Measurements from ENCODE around the gene EVC. TPM values are rescaled to one million over a fixed set of nuclear protein-coding genes. Genes with fewer than 3 reads are reported as not detected.

EVC gene
- total RNA-seq, 1 donor from 2014 or later, result 13.5 TPM

DNA sequence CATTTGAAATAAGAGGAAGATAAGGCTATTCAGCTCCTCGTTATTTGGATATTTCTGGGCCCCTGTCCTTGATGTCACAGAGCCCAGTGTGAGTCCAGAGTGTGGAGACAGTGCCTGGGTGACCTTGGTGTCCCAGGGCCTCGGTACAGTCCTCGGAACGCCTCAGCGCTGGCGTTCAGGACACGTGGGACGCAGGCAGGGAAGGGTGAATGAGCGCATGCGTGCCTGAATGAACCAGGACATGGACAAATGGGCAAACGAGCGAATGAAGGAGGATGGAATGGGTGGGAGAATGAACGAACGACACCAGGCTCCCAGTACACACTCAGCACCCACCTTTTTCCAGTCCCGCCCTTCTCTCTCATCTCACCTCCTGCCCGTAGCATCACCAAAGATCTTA lies 44.2 kb downstream of the EVC start:
- TF ChIP-seq, protein P1, sequence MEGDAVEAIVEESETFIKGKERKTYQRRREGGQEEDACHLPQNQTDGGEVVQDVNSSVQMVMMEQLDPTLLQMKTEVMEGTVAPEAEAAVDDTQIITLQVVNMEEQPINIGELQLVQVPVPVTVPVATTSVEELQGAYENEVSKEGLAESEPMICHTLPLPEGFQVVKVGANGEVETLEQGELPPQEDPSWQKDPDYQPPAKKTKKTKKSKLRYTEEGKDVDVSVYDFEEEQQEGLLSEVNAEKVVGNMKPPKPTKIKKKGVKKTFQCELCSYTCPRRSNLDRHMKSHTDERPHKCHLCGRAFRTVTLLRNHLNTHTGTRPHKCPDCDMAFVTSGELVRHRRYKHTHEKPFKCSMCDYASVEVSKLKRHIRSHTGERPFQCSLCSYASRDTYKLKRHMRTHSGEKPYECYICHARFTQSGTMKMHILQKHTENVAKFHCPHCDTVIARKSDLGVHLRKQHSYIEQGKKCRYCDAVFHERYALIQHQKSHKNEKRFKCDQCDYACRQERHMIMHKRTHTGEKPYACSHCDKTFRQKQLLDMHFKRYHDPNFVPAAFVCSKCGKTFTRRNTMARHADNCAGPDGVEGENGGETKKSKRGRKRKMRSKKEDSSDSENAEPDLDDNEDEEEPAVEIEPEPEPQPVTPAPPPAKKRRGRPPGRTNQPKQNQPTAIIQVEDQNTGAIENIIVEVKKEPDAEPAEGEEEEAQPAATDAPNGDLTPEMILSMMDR (conservative IDR thresholded peaks at IDR 0.05; ENCODE audit: low read depth, low read length), result no peak
- DNase-seq (ENCODE audit: low read depth), result no peak
- no peak overlapping the region for H3K4me3 ChIP-seq (ENCODE audit: low read depth, low read length)

DNA sequence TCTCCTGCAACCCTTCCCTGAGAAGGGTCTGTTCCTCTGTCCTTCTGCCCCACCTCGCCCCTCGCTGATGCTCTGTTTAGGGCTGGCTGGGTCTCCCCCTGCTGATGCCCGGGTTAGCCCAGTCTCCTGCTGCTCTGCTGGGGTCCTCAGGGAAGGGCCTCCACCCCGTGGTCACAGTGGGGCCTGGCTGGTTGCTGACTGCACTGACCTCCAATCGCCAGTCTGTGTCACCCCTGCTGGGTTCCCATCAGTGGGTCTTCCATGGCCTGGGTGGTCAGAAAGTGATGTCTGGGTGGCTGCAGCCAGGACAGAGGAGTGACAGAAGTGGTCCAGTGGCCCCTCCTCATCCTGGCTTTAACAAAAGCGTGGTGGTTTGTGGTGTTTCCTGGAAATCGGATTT lies 44.7 kb downstream of the EVC start:
- no peak for DNase-seq (ENCODE audit: low read depth)
- TF ChIP-seq, protein P1 (conservative IDR thresholded peaks at IDR 0.05; ENCODE audit: low read depth, low read length), result no peak
- H3K4me3 ChIP-seq (ENCODE audit: low read depth, low read length), result no peak overlapping the region

DNA sequence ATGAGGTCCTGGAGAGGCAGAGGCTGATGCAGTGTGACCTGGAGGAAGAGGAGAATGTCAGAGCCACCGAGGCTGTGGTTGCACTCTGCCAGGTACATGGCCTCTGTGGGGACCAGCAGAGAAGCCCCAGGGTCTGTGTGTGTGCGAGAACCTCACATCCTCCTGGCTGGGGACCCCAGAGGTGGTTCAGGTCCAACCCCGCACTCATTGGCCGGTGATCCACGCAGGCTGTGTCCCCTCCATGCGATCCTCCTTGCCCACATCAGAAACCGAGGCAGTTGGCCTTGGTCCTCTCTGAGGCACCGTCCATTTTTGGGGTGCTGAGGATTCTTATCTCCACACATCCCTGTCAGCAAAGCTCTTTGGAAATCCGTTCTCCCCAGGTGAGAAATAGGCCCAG lies 45.3 kb downstream of the EVC start:
- TF ChIP-seq, protein P1 (conservative IDR thresholded peaks at IDR 0.05; ENCODE audit: low read depth, low read length), result no peak
- no peak overlapping the region for H3K4me3 ChIP-seq (ENCODE audit: low read depth, low read length)
- no peak for DNase-seq (ENCODE audit: low read depth)

DNA sequence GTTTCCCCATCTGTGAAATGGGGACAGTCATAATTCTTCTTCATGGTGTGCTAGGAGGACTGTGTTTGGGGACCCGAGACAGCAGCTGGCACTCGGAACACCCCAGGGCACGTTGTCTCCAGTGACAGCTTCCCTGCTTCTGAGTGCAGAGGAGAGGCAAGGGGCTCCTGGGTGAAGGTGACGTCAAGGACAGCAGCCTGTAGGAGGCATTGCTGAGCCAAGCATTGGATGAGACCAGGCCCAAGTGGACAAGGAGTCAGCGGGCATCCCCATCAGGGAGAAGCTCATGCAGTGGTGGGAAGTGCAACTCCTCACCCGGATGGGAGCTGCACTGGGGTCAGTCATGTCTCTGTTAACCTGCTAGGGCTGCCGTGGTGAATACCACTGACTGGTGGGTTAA lies 46.1 kb downstream of the EVC start:
- DNase-seq (ENCODE audit: low read depth), result no peak
- TF ChIP-seq, protein P1 (conservative IDR thresholded peaks at IDR 0.05; ENCODE audit: low read depth, low read length), result peak; percentile 5
- no peak overlapping the region for H3K4me3 ChIP-seq (ENCODE audit: low read depth, low read length)

DNA sequence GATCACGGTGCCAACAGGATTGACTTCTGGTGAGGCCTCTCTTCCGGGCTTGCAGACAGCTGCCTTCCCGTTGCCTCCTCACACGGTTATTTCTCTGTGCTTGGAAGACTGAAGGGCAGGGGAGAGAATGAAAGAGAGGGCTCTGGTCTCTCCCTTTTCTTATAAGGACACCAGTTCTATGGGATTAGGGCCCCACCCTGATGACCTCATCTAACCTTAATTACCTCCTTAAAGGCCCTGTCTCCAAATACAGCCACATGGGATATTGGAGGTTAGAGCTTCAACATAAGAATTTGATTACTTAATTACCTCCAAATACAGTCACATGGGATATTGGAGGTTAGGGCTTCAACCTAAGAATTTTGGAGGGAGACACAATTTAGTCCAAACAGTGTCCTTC lies 46.5 kb downstream of the EVC start:
- TF ChIP-seq, protein P1 (conservative IDR thresholded peaks at IDR 0.05; ENCODE audit: low read depth, low read length), result no peak
- DNase-seq (ENCODE audit: low read depth), result no peak
- no peak overlapping the region for H3K4me3 ChIP-seq (ENCODE audit: low read depth, low read length)

DNA sequence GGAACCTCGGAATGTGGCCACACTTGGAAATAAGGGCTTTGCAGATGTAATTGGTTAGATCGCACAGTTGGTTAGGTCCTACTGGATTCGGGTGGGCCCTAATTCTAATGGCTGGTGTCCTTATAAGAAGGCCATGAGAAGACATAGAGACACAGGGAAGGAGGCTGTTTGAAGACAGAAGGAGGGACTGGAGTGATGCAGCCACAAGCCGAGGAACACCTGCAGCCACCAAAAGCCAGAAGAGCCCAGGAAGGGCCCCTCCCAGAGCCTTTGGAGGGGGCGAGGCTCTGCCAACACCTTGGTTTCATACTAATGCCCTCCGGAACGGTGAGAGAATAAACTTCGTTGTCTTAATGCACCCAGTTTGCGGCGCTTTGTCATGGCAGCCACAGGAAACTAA lies 47.0 kb downstream of the EVC start:
- TF ChIP-seq, protein P1 (conservative IDR thresholded peaks at IDR 0.05; ENCODE audit: low read depth, low read length), result no peak
- no peak overlapping the region for H3K4me3 ChIP-seq (ENCODE audit: low read depth, low read length)
- no peak for DNase-seq (ENCODE audit: low read depth)

DNA sequence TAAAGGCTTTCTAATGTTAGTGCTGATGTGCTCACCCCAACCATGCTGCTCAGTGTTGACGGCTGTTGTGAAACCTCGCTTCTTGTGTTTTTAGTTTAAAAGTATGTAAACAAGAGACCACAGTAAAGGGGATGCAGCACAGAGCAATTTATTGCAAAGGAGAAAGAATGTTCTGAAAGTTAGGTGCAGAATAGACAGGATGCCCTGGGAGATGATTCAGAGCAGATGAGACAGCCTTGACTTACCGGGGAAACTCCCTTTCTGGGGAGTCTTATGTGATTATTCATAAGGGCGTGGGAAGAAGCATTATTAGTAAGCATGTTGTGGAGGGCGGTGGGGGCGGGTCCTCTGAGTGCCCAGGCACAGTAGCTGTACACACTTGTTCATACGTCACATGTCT lies 47.7 kb downstream of the EVC start:
- TF ChIP-seq, protein P1 (conservative IDR thresholded peaks at IDR 0.05; ENCODE audit: low read depth, low read length), result no peak
- no peak overlapping the region for H3K4me3 ChIP-seq (ENCODE audit: low read depth, low read length)
- peak; percentile 94 for DNase-seq (ENCODE audit: low read depth)
